KMS-11 (cell line): Measurements from ENCODE around the gene DLST.

ENCODE experiments used
- H2AFZ ChIP-seq: fragments of 200-600 bp; sonication (generic); 2 replicates; pipeline ENCODE4 v1.6.1; 2016; ENCODE audit warnings: antibody characterized with exemption, mixed run types, low read depth
- H3K27ac ChIP-seq: fragments of 200-600 bp; sonication (generic); 2 replicates; pipeline ENCODE4 v1.6.1; 2016; ENCODE audit warnings: mild to moderate bottlenecking, mixed run types
- H3K27me3 ChIP-seq: fragments of 200-600 bp; sonication (generic); 2 replicates; pipeline ENCODE4 v1.6.1; 2017; ENCODE audit warnings: mild to moderate bottlenecking, low read depth, mixed run types, moderate library complexity; ENCODE audit not compliant: insufficient read depth
- H3K36me3 ChIP-seq: fragments of 200-600 bp; sonication (generic); 2 replicates; pipeline ENCODE4 v1.6.1; 2017; ENCODE audit warnings: mild to moderate bottlenecking, mixed run types; ENCODE audit not compliant: insufficient read depth
- H3K4me1 ChIP-seq: fragments of 200-600 bp; sonication (generic); 2 replicates; pipeline ENCODE4 v1.6.1; 2016; ENCODE audit warnings: mild to moderate bottlenecking, low read depth, mixed run types; ENCODE audit not compliant: poor library complexity, severe bottlenecking
- H3K4me2 ChIP-seq: fragments of 200-600 bp; sonication (generic); 2 replicates; pipeline ENCODE4 v1.7.0; 2016; ENCODE audit warnings: mild to moderate bottlenecking, mixed run types
- H3K4me3 ChIP-seq: fragments of 200-600 bp; sonication (generic); IDR thresholded peaks from 2 replicates; pipeline ENCODE4 v1.6.1; 2017; ENCODE audit warnings: low read depth, low read length, mixed read lengths; ENCODE audit not compliant: insufficient read depth
- H3K79me2 ChIP-seq: fragments of 200-600 bp; sonication (generic); 2 replicates; pipeline ENCODE4 v1.6.1; 2016; ENCODE audit warnings: low read depth, mixed run types; ENCODE audit not compliant: insufficient read depth
- H3K9ac ChIP-seq: fragments of 200-600 bp; sonication (generic); 2 replicates; pipeline ENCODE4 v1.6.1; 2016; ENCODE audit warnings: mild to moderate bottlenecking, mixed run types
- H4K20me1 ChIP-seq: fragments of 200-600 bp; sonication (generic); 2 replicates; pipeline ENCODE4 v1.6.1; 2016; ENCODE audit warnings: mild to moderate bottlenecking, mixed run types; ENCODE audit not compliant: insufficient read depth
- CTCF ChIP-seq: fragments of 200-600 bp; sonication (generic); conservative IDR thresholded peaks from 2 replicates; pipeline ENCODE4 v1.6.1; 2017; ENCODE audit warnings: low read depth, mild to moderate bottlenecking, antibody characterized with exemption, low read length, moderate library complexity, mixed read lengths

Gene DLST

GRCh38 chr14:74892745-74893144 is 11.0 kb downstream of the DLST start:
- H3K4me1 ChIP-seq = no peaks in the 10 kb centered on the region
- no peak overlapping the region for H2AFZ ChIP-seq
- H3K27me3 ChIP-seq = no peaks in the 10 kb centered on the region
- no peak overlapping the region for H3K27ac ChIP-seq
- no peaks in the 10 kb centered on the region for H3K36me3 ChIP-seq
- TF ChIP-seq CTCF = no peak
- no peak overlapping the region for H3K4me3 ChIP-seq
- H3K9ac ChIP-seq = no peak overlapping the region
- peaks cover 3% of the 10 kb centered on the region; the same call in 1 of the 2 replicates for H3K79me2 ChIP-seq
- no peaks in the 10 kb centered on the region for H4K20me1 ChIP-seq
- no peak overlapping the region for H3K4me2 ChIP-seq

- H4K20me1 ChIP-seq = no peaks in the 10 kb centered on the region
- no peak for TF ChIP-seq CTCF
- H3K9ac ChIP-seq = no peak overlapping the region
- no peak overlapping the region for H3K27ac ChIP-seq
- no peak overlapping the region for H2AFZ ChIP-seq
- H3K27me3 ChIP-seq = no peaks in the 10 kb centered on the region
- H3K4me1 ChIP-seq = no peaks in the 10 kb centered on the region
- no peak overlapping the region for H3K4me3 ChIP-seq
- no peaks in the 10 kb centered on the region for H3K79me2 ChIP-seq
- H3K36me3 ChIP-seq = no peaks in the 10 kb centered on the region
- no peak overlapping the region for H3K4me2 ChIP-seq
These were observed 11.9 kb downstream of the DLST start for GRCh38 chr14:74893614-74894091.

- peaks cover 4% of the 10 kb centered on the region; the same call in 1 of the 2 replicates for H3K36me3 ChIP-seq
- H3K27me3 ChIP-seq = no peaks in the 10 kb centered on the region
- no peak overlapping the region for H2AFZ ChIP-seq
- H3K4me3 ChIP-seq = no peak overlapping the region
- H3K9ac ChIP-seq = no peak overlapping the region
- H3K79me2 ChIP-seq = no peaks in the 10 kb centered on the region
- no peak overlapping the region for H3K27ac ChIP-seq
- TF ChIP-seq CTCF = no peak
- no peak overlapping the region for H3K4me2 ChIP-seq
- no peaks in the 10 kb centered on the region for H4K20me1 ChIP-seq
- H3K4me1 ChIP-seq = no peaks in the 10 kb centered on the region
These were observed 14.7 kb downstream of the DLST start for GRCh38 chr14:74896400-74896799.

- no peaks in the 10 kb centered on the region for H4K20me1 ChIP-seq
These were observed 15.9 kb downstream of the DLST start for GRCh38 chr14:74897642-74898041.

More at GRCh38 chr14:74897642-74898041, 15.9 kb downstream of the DLST start:
- H3K4me2 ChIP-seq = no peak overlapping the region
- H3K36me3 ChIP-seq = peaks cover 4% of the 10 kb centered on the region; the same call in 1 of the 2 replicates
- no peaks in the 10 kb centered on the region for H3K27me3 ChIP-seq
- H3K79me2 ChIP-seq = no peaks in the 10 kb centered on the region
- no peak overlapping the region for H3K27ac ChIP-seq
- H3K9ac ChIP-seq = no peak overlapping the region
- H3K4me3 ChIP-seq = no peak overlapping the region
- H2AFZ ChIP-seq = no peak overlapping the region
- no peaks in the 10 kb centered on the region for H3K4me1 ChIP-seq
- TF ChIP-seq CTCF = no peak
